GM19395 (cell line): ENCODE results near the gene METTL5.
A peak's percentile ranks its signal among the peaks of the same experiment; 100 is the strongest.
"Not testable (repeated sequence)": the region's sequence is repeated elsewhere in the genome, so short reads cannot be mapped to it uniquely, and the experiment has no call there.

Experiments
- ATAC-seq: cut with Tn5 transposase; IDR thresholded peaks from one replicate; pipeline ENCODE4 v1.9.1; 2021; ENCODE audit warnings: mild to moderate bottlenecking, moderate library complexity; ENCODE audit not compliant: unreplicated experiment

METTL5 gene

DNA sequence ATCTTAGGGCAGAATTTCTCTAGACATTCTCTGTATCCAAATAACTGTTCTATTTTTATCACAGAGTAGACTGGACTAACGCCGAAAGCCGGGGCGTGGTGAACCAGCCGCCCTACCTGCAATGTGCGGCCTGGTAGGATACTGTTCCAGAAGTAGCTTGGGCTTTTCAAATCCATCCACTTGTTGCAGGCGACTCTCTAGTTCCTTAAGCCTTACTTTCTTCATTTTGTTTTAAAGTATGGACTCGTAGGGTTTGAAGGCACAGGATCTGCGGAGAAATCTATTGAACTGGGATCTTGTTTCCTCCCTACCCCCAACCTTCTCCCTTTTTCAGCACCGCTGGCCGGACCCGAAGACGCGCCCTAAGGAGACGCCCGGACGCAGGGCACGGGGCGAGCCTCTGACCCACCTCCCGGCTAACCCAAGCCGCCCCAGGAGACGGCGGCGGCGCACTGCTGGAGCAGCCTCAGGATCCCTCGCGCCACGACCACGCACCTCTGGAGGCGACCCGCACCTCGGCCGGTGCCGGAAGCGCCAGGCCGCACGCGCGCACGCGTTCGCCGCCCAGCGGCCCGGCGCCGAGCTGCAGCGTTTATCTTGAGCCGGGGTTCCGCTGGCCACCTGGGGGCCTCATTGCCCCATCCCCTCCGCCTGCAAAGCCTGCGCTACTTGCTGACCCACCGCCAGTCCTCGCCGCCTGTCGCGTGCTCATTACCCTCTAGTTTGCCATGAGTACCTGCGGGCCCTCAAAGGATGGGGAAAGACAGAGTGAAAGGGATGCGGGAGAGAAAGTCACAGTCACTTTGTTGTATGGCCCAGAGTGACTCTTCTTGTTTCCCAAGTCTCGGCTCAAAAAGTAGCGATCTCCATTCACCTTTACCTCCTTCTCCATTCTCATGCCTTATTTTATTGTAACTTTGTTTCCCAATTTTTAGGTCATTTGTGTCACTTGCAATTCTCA, at the start of gene METTL5:
METTL5 (minus strand) TSS at position 533 of the 961 bp plus-strand sequence; CDS start at position 225, 308 bp downstream.
- ATAC-seq = peak; percentile 68

DNA sequence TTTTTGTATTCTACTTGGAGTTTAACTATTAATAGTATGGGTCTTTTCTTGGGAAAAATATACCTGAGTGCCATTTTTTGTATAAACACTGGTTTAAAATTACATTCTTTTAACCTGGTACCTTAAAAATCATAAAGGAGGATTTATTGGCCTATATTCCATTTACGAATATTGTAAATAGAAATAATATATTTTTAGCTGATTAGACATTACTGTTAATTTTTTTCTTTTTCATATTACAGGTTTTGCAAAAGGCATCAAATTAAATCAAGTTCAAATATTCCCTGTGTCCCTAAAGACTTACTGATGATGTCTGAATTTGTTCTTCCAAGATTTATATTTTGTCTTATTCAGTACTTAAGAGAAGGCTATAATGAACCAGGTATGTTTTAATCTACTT, 47.3 kb upstream of the METTL5 start:
- no peak for ATAC-seq

DNA sequence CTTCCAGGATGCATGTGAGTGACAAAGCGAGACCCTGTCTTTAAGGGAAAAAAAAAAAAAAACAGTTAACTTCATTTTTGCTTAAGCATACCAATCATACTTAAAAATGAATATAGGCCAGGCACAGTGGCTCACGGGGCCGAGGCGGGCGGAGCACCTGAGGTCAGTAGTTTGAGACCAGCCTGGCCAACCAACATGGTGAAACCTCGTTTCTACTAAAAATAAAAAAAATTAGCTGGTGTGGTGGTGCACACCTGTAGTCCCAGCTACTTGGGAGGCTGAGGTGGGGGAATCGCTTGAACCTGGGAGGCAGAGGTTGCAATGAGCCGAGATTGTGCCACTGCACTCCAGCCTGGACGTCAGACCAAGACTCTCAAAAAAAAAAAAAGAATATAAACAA, 46.7 kb upstream of the METTL5 start:
- ATAC-seq = not testable (repeated sequence)

DNA sequence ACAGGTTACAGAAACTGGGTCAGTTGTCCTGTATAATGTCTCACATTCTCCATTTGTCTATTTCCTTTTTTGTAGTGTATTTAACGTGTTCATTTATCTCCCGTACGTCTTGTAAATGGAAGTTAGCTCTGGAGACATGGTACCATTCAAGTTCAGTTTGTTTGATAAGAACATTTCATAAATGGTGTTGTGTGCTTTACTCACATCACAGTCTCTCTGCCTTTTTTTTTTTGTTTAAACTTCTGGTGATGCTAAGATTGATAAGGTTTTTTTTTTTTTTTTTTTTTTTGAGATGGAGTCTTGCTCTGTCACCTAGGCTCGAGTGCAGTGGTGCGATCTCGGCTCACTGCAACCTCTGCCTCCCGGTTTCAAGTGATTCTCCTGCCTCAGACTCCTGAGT, 44.2 kb upstream of the METTL5 start:
- ATAC-seq = no peak

DNA sequence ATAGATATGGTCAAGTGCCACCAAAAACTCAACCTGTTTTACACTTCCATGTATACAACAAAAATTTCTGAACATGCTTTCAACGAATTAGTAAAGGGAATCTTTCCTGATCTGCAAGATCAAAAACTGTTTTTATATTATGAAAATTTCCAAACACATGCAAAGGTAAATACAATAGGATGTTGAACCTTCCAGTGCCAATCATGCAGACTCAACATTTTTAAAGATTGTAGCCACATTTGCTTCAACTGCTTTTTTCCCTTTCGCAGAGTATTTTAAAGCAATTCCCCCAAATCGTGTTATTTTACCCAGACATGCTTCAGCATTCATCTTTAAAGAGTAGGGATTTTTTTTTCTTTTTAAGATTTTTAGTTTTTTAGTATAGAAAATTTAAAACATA, 42.9 kb upstream of the METTL5 start:
- ATAC-seq = no peak

DNA sequence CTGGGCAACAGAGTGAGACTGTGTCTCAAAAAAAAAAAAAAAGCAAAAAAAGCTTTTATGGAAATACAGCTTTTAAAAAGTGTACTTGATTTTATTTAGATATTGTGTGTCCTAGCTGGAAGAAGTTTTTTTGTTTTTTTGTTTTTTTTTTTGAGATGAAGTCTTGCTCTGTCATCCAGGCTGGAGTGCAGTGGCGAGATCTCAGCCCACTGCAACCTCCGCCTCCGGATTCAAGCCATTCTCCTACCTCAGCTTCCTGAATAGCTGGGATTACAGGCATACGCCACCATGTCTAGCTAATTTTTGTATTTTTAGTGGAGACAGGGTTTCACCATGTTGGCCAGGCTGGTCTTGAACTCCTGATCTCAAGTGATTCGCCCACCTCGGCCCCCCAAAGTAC, 41.5 kb upstream of the METTL5 start:
- ATAC-seq = not testable (repeated sequence)

DNA sequence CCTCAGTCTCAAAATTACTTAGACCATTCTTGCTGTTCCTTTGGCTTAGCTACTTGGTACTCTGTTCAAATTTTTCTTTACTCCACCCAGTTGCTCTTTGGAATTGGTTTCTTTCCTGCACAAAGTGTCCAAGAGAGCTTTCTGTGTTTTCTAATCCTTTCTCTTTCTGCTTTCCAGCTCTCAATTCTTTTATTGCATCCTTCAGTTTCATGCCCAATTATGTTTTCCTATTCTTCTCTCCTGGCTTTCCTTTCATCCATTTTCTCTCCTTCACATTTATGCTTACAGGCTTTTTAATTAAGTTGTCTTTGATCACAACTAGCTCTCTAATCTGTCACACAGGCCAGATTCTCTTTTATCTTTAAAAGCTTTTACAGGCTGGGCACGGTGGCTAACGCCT, 40.8 kb upstream of the METTL5 start:
- no peak for ATAC-seq

DNA sequence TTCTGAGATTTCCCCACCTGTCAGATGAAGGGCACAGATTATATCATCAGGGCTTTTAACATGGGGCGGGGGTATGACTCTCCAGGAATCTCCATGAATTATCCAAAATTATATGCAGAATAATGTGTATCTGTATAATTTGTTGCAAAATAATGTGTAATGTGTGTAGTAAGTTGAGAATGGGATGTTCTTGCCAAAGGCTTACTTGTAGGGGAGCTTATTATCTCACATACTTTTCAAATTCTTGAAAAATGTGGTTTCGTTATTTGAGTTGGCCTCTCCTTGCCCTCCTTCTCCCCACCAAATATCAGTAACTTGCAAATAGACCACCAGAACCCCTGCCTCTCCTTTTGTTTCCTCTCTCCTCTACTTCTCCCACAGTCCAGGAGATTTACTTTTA, 38.1 kb upstream of the METTL5 start:
- ATAC-seq = no peak

DNA sequence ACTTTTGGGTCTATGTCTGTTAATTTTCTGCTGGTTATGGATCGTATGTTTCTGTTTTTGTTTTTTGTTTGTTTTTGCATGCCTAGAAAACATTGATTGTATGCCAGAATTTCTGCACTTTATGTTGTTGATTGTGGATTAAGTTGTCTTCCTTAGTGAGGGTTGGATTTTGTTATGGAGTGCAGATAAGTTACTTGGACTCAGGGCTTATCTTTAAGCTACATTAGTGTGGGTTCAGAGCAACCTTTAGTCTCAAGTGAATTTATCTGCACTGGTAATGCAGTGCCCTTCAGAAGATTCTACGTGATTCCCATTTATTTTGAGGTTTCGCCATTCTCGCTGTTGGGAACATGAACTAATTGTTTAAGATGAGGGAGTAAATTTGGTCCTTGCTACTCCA, 35.4 kb upstream of the METTL5 start:
- ATAC-seq = no peak

DNA sequence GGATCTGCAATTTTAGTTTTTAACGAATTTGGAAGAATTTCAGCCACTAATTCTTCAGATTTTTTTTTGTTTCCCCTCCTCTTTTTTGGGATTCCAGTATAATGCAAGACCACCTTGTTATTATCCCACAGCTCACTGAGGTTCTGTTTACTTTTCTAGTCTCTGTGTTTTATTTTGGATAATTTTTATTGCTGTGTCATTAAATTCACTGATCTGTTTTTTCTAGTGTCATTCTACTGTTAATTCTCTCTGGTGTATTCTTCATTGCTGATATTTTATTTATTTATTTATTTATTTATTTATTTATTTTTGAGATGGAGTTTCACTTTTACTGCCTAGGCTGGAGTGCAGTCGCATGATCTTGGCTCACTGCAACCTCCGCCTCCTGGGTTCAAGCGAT, 34.7 kb upstream of the METTL5 start:
- no peak for ATAC-seq

DNA sequence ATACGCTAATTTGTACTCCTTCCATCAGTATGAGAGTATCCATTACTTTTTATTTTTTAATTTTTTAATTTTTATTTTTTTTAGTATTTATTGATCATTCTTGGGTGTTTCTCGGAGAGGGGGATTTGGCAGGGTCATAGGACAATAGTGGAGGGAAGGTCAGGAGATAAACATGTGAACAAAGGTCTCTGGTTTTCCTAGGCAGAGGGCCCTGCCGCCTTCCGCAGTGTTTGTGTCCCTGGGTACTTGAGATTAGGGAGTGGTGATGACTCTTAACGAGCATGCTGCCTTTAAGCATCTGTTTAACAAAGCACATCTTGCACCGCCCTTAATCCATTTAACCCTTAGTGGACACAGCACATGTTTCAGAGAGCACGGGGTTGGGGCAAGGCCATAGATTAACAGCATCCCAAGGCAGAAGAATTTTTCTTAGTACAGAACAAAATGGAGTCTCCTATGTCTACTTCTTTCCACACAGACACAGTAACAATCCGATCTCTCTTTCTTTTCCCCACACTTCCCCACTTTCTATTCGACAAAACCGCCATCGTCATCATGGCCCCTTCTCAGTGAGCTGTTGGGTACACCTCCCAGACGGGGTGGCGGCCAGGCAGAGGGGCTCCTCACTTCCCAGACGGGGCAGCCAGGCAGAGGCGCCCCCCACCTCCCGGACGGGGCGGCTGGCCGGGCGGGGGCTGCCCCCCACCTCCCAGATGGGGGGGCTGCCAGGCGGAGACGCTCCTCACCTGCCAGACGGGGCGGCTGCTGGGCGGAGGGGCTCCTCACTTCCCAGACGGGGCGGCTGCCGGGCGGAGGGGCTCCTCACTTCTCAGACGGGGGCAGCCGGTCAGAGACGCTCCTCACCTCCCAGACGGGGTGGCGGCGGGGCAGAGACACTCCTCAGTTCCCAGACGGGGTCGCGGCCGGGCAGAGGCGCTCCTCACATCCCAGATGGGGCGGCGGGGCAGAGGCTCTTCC, 30.9 kb upstream of the METTL5 start:
- ATAC-seq = not testable (repeated sequence)

DNA sequence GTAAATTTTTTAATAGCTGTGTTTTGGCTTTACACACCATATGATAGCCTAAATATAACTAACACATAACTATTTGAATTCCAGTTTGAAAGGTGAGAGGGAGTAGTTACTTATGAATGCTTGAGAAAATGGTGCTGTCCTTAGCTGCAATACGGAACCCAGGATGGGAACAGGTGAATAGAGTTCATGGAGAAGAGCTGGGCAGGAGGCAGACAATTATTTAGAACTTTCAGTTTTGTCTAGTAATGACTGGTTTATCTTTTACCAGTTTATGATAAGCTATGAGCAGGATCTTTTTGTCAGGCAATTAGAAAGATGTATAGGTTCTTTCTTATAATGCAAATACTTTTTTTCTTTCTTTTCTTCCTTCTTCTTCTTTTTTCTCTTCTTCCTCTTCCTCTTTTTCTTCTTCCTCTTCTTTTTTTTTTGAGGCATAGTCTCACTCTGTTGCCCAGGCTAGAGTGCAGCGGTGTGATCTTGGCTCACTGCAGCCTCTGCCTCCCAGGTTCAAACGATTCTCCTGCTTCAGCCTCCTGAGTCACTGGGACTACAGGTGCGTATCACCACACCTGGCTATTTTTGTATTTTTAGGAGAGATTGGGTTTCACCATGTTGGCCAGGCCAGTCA, 28.4 kb upstream of the METTL5 start:
- no peak for ATAC-seq

GRCh38 chr2:169849710-169850109, 25.0 kb upstream of the METTL5 start:
- no peak for ATAC-seq

DNA sequence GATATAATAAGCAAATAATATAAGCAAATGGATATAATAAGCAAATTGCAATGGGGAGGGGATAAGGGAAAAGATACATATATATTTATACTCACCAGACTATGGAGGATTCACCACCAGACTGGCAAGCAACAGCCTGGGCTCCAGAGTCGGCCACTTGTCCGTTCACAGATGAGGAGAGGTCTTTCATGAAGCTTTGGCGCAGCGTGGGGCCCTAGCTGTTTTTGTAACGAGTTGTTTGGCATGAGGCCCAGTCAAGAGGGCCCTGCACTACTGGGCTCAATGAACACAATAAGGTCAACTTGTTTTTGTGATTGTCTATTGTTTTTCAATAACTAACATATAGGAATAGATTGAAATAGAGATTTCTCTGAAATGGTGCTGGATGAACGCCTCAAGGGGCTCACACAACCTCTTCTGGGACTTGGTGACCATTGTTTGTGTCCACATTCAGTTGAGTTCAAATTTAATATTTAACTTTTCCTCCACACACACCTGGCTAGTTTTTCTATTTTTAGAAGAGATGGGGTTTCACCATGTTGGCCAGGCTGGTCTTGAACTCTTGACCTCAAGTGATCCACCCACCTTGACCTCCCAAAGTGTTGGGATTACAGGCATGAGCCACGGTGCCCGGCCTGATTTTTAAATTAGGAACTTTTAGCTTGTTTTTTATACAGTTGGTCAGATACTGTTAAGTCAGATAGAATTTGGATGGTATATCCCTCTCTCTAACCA, 24.4 kb upstream of the METTL5 start:
- not testable (repeated sequence) for ATAC-seq

GRCh38 chr2:169845016-169845415, 20.3 kb upstream of the METTL5 start:
- ATAC-seq = no peak

GRCh38 chr2:169841625-169842024, 16.9 kb upstream of the METTL5 start:
- ATAC-seq = not testable (repeated sequence)

- no peak for ATAC-seq
Measured at GRCh38 chr2:169840747-169841142, 16.0 kb upstream of the METTL5 start.

DNA sequence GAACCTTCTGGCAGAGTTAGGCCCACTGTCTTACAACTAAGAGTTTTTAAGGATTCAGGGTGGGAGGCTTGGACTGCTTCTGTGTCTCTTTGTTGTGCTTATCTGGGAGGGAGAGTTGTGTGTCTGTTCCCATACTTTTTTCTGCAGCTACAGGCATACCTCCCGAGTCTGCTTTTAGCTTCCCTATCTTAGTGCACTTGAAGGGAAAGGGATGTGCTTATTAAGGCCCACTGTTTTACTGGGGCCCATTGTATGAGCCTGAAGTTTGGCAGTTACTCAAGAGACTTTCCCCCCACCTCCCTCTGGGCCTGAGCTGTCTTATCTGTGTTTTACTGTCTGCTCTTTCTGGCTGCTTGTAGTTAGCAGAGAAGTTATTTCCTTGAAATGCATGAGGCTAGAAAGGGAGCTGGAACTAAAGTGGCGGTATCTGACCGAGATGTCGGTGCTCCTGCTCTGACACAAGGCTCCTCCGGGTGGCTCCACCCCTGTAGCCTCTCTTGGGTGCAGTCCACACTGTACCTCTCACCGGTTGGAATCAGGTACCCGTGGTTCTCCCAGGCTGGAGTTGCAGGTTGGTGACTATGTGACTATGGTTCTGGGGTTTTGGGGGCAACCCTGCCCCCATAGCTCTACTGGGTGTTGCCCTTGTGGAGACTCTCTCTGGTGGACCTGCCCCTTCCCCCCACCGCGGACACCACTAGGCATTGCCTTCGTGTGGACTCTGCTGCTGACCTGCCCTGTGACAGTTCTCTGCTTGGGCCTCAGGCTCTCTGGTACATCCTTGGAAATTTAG, 15.4 kb upstream of the METTL5 start:
- no peak for ATAC-seq

DNA sequence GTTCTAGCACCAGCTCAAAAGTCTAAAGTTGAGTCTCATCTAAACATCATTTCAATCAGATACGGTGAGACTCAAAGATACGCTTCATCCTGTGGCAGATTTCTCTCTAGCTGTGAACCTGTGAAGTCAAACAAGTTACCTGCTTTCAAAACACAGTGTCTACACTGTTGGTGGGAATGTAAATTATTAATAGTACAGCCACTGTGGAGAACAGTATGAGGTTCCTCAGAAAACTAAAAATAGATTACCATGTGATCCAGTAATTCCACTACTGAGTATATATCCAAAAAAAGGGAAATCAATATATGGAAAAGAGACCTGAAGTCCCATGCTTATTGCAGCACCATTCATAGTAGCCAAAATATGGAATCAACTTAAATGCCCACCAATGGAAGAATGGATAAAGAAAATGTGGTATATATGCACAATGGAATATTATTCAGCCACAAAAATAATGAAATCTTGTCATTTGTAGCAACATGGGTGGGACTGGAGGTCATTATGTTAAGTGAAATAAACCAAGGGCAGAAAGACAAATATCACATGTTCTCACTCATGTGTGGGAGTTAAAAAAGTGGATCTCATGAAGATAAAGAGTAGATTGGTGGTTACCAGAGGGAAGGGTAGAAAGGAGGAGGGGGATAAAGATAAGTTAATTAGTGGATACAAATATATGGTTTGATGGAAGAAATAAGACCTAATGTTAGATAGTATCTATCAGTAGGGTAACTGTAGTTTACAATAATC, 14.2 kb upstream of the METTL5 start:
- ATAC-seq = no peak
